ENCODE results near the gene BPIFB4.

GRCh38 chr20:33093582-33093981, 14.1 kb downstream of the BPIFB4 start:
- no peak for TF ChIP-seq CTCF (conservative IDR thresholded peaks at IDR 0.05; ENCODE audit: low read depth in 2 of 2)
- no peak for TF ChIP-seq POLR2AphosphoS5 (IDR thresholded peaks at IDR 0.05; ENCODE audit: low read depth)
- no peak for TF ChIP-seq EZH2 (IDR thresholded peaks at IDR 0.05; ENCODE audit: low read depth, unreplicated experiment)
- TF ChIP-seq CREB1 (CRISPR knock-in tag; IDR thresholded peaks at IDR 0.05; ENCODE audit: low read depth): no peak
- no peak for TF ChIP-seq EZH2phosphoT487 (IDR thresholded peaks at IDR 0.05; ENCODE audit: unreplicated experiment)
- TF ChIP-seq, protein P1, sequence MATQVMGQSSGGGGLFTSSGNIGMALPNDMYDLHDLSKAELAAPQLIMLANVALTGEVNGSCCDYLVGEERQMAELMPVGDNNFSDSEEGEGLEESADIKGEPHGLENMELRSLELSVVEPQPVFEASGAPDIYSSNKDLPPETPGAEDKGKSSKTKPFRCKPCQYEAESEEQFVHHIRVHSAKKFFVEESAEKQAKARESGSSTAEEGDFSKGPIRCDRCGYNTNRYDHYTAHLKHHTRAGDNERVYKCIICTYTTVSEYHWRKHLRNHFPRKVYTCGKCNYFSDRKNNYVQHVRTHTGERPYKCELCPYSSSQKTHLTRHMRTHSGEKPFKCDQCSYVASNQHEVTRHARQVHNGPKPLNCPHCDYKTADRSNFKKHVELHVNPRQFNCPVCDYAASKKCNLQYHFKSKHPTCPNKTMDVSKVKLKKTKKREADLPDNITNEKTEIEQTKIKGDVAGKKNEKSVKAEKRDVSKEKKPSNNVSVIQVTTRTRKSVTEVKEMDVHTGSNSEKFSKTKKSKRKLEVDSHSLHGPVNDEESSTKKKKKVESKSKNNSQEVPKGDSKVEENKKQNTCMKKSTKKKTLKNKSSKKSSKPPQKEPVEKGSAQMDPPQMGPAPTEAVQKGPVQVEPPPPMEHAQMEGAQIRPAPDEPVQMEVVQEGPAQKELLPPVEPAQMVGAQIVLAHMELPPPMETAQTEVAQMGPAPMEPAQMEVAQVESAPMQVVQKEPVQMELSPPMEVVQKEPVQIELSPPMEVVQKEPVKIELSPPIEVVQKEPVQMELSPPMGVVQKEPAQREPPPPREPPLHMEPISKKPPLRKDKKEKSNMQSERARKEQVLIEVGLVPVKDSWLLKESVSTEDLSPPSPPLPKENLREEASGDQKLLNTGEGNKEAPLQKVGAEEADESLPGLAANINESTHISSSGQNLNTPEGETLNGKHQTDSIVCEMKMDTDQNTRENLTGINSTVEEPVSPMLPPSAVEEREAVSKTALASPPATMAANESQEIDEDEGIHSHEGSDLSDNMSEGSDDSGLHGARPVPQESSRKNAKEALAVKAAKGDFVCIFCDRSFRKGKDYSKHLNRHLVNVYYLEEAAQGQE (IDR thresholded peaks at IDR 0.05; ENCODE audit: unreplicated experiment): no peak
- no peak for TF ChIP-seq JUNB (IDR thresholded peaks at IDR 0.05; ENCODE audit: unreplicated experiment)
- TF ChIP-seq ZNF114 (CRISPR knock-in tag; IDR thresholded peaks at IDR 0.05): no peak
- TF ChIP-seq ETS1 (IDR thresholded peaks at IDR 0.05): no peak
- no peak for TF ChIP-seq NANOG (IDR thresholded peaks at IDR 0.05; ENCODE audit: borderline replicate concordance)
- TF ChIP-seq STAT1 (IDR thresholded peaks at IDR 0.05; ENCODE audit: unreplicated experiment): no peak
- no peak for TF ChIP-seq ZNF331 (CRISPR knock-in tag; IDR thresholded peaks at IDR 0.05; ENCODE audit: low read depth)

All from GM23338 (cell line).